Subcutaneous abdominal adipose tissue (tissue), 5 donors: ENCODE measurements around the gene TIMM22.

ENCODE experiments used
- H3K27ac ChIP-seq: one replicate; pipeline ENCODE4 v1.7.0; 2013; ENCODE audit warnings: low read depth, mild to moderate bottlenecking, inconsistent platforms, low read length, moderate library complexity
- H3K27me3 ChIP-seq, 5 donors: one replicate each; pipeline ENCODE4 v1.7.0; 2013; ENCODE audit warnings: low read length in 5 of 5, inconsistent platforms in 1 of 5; ENCODE audit not compliant: control insufficient read depth in 5 of 5, insufficient read depth in 4 of 5
- H3K36me3 ChIP-seq, 5 donors: one replicate each; pipeline ENCODE4 v1.7.0; 2013; ENCODE audit warnings: low read length in 5 of 5; ENCODE audit not compliant: control insufficient read depth in 5 of 5, insufficient read depth in 5 of 5
- H3K4me1 ChIP-seq, 5 donors: one replicate each; pipeline ENCODE4 v1.7.0; 2013; ENCODE audit warnings: low read length in 5 of 5, mild to moderate bottlenecking in 3 of 5, moderate library complexity in 1 of 5; ENCODE audit not compliant: control insufficient read depth in 5 of 5, insufficient read depth in 5 of 5
- H3K4me3 ChIP-seq, 5 donors: one replicate each; pipeline ENCODE4 v1.7.0; 2013; ENCODE audit warnings: low read length in 5 of 5, low read depth in 1 of 5
- H3K9ac ChIP-seq, 5 donors: one replicate each; pipeline ENCODE4 v1.7.0; 2013; ENCODE audit warnings: low read length in 5 of 5, mild to moderate bottlenecking in 4 of 5, moderate library complexity in 3 of 5
- H3K9me3 ChIP-seq, 5 donors: one replicate each; pipeline ENCODE4 v1.7.0; 2013; ENCODE audit warnings: low read length in 5 of 5; ENCODE audit not compliant: control insufficient read depth in 5 of 5
- donor health status: healthy.
- donor health status: healthy.
- donor health status: healthy.
- donor health status: healthy.
- donor health status: healthy.

The TIMM22 gene

GRCh38 chr17:1006054-1006453 lies 9.1 kb downstream of the TIMM22 start:
- H3K27ac ChIP-seq = no peak overlapping the region
- H3K4me1 ChIP-seq = peaks cover 17 to 84% (median 79%) of the 10 kb centered on the region in 5 donors
- H3K36me3 ChIP-seq = peaks cover 0 to 92% (median 60%) of the 10 kb centered on the region in 5 donors
- H3K27me3 ChIP-seq = no peaks in the 10 kb centered on the region
- no peak overlapping the region for H3K4me3 ChIP-seq
- H3K9ac ChIP-seq = peak overlapping the region in 1 of 5 donors; percentile 37
- no peaks in the 10 kb centered on the region for H3K9me3 ChIP-seq

- peak overlapping the region; percentile 39 for H3K27ac ChIP-seq
- no peaks in the 10 kb centered on the region for H3K9me3 ChIP-seq
- H3K4me3 ChIP-seq = peak overlapping the region in 1 of 5 donors; percentile 18
- H3K36me3 ChIP-seq = peaks cover 0 to 89% (median 54%) of the 10 kb centered on the region in 5 donors
- H3K27me3 ChIP-seq = no peaks in the 10 kb centered on the region
- peak overlapping the region in 1 of 5 donors; percentile 35 for H3K9ac ChIP-seq
- peaks cover 17 to 72% (median 68%) of the 10 kb centered on the region in 5 donors for H3K4me1 ChIP-seq
Observed at GRCh38 chr17:1007310-1008007, 10.5 kb downstream of the TIMM22 start.

GRCh38 chr17:1008008-1008761 lies 11.3 kb downstream of the TIMM22 start:
- H3K9ac ChIP-seq = peak overlapping the region in 3 of 5 donors; percentile 4 to 35 (median 28)
- no peaks in the 10 kb centered on the region for H3K27me3 ChIP-seq
- peak overlapping the region; percentile 39 for H3K27ac ChIP-seq
- H3K4me3 ChIP-seq = peak overlapping the region in 1 of 5 donors; percentile 18
- H3K4me1 ChIP-seq = peaks cover 17 to 66% (median 60%) of the 10 kb centered on the region in 5 donors
- peaks cover 0 to 89% (median 50%) of the 10 kb centered on the region in 5 donors for H3K36me3 ChIP-seq
- no peaks in the 10 kb centered on the region for H3K9me3 ChIP-seq

- H3K27ac ChIP-seq = no peak overlapping the region
- H3K36me3 ChIP-seq = peaks cover 0 to 80% (median 42%) of the 10 kb centered on the region in 5 donors
- H3K9ac ChIP-seq = no peak overlapping the region
- H3K27me3 ChIP-seq = no peaks in the 10 kb centered on the region
- H3K9me3 ChIP-seq = no peaks in the 10 kb centered on the region
- peaks cover 14 to 54% (median 48%) of the 10 kb centered on the region in 5 donors for H3K4me1 ChIP-seq
- no peak overlapping the region for H3K4me3 ChIP-seq
Observed at GRCh38 chr17:1009229-1010085, 12.5 kb downstream of the TIMM22 start.

GRCh38 chr17:1010086-1010450 lies 13.1 kb downstream of the TIMM22 start:
- H3K9me3 ChIP-seq = no peaks in the 10 kb centered on the region
- no peak overlapping the region for H3K9ac ChIP-seq
- peaks cover 12 to 48% (median 45%) of the 10 kb centered on the region in 5 donors for H3K4me1 ChIP-seq
- H3K27me3 ChIP-seq = no peaks in the 10 kb centered on the region
- no peak overlapping the region for H3K4me3 ChIP-seq
- peaks cover 0 to 74% (median 40%) of the 10 kb centered on the region in 5 donors for H3K36me3 ChIP-seq
- H3K27ac ChIP-seq = no peak overlapping the region

GRCh38 chr17:1010586-1010985 lies 13.7 kb downstream of the TIMM22 start:
- no peaks in the 10 kb centered on the region for H3K9me3 ChIP-seq
- no peak overlapping the region for H3K4me3 ChIP-seq
- H3K4me1 ChIP-seq = peaks cover 9 to 43% (median 40%) of the 10 kb centered on the region in 5 donors
- H3K36me3 ChIP-seq = peaks cover 0 to 69% (median 40%) of the 10 kb centered on the region in 5 donors
- no peaks in the 10 kb centered on the region for H3K27me3 ChIP-seq
- no peak overlapping the region for H3K27ac ChIP-seq
- no peak overlapping the region for H3K9ac ChIP-seq

GRCh38 chr17:1011138-1011537 lies 14.2 kb downstream of the TIMM22 start:
- no peak overlapping the region for H3K4me3 ChIP-seq
- no peaks in the 10 kb centered on the region for H3K9me3 ChIP-seq
- peaks cover 0 to 63% (median 38%) of the 10 kb centered on the region in 5 donors for H3K36me3 ChIP-seq
- no peak overlapping the region for H3K27ac ChIP-seq
- no peak overlapping the region for H3K9ac ChIP-seq
- H3K4me1 ChIP-seq = peaks cover 8 to 37% (median 35%) of the 10 kb centered on the region in 5 donors
- no peaks in the 10 kb centered on the region for H3K27me3 ChIP-seq

GRCh38 chr17:1011760-1012735 lies 15.1 kb downstream of the TIMM22 start:
- Histone ChIP-seq H3K4me3 (no peak overlapping the region), H3K27ac (no peak overlapping the region)

More at GRCh38 chr17:1011760-1012735, 15.1 kb downstream of the TIMM22 start:
- Histone ChIP-seq H3K4me1 (peaks cover 4 to 31% (median 30%) of the 10 kb centered on the region in 5 donors), H3K27me3 (no peaks in the 10 kb centered on the region), H3K9me3 (no peaks in the 10 kb centered on the region), H3K36me3 (peaks cover 0 to 61% (median 39%) of the 10 kb centered on the region in 5 donors), H3K9ac (no peak overlapping the region)
